Fibroblast of pulmonary artery (primary cell): ENCODE measurements around the gene MAMDC2.
"Not testable (repeated sequence)": the region's sequence is repeated elsewhere in the genome, so short reads cannot be mapped to it uniquely, and the experiment has no call there.

Experiments
- DNase-seq: peaks from one replicate; pipeline ENCODE4 v3.0.0-alpha.2; 2010; ENCODE audit warnings: low read depth
- H3K4me3 ChIP-seq: replicated peaks from 2 replicates; pipeline ENCODE4 v1.5.1; 2011; ENCODE audit warnings: low read depth, mild to moderate bottlenecking, control low read depth, low read length, moderate library complexity
- CTCF ChIP-seq: IDR thresholded peaks from 2 replicates; pipeline ENCODE4 v1.5.1; 2011; ENCODE audit warnings: mild to moderate bottlenecking, control low read depth, low read length, inconsistent platforms; ENCODE audit errors: missing control alignments

Gene MAMDC2

GRCh38 chr9:70034271-70034711, 9.4 kb upstream of the MAMDC2 start:
- no peak for TF ChIP-seq CTCF
- H3K4me3 ChIP-seq, result no peak overlapping the region

GRCh38 chr9:70035691-70036090, 8.0 kb upstream of the MAMDC2 start:
- no peak for TF ChIP-seq CTCF
- H3K4me3 ChIP-seq, result no peak overlapping the region
- no peak for DNase-seq

More at GRCh38 chr9:70034271-70034711, 9.4 kb upstream of the MAMDC2 start:
- no peak for DNase-seq

GRCh38 chr9:70036641-70037040, 7.0 kb upstream of the MAMDC2 start:
- DNase-seq, result no peak
- no peak overlapping the region for H3K4me3 ChIP-seq
- TF ChIP-seq CTCF, result no peak

GRCh38 chr9:70038171-70038621, 5.5 kb upstream of the MAMDC2 start:
- not testable (repeated sequence) for DNase-seq

GRCh38 chr9:70040376-70040903, 3.2 kb upstream of the MAMDC2 start:
- peak; percentile 30 for DNase-seq
- H3K4me3 ChIP-seq, result no peak overlapping the region
- no peak for TF ChIP-seq CTCF

More at GRCh38 chr9:70038171-70038621, 5.5 kb upstream of the MAMDC2 start:
- not testable (repeated sequence) for H3K4me3 ChIP-seq

GRCh38 chr9:70042461-70043215, 1.0 kb upstream of the MAMDC2 start:
- H3K4me3 ChIP-seq, result no peak overlapping the region

GRCh38 chr9:70043285-70043684, 363 bp upstream of the MAMDC2 start:
- no peak for DNase-seq
- peak overlapping the region; percentile 51 for H3K4me3 ChIP-seq
- no peak for TF ChIP-seq CTCF

More at GRCh38 chr9:70042461-70043215, 1.0 kb upstream of the MAMDC2 start:
- no peak for TF ChIP-seq CTCF
- no peak for DNase-seq
